Body of pancreas (tissue), 4 donors: Measurements from ENCODE around the gene OR6K6. TPM values are rescaled to one million over a fixed set of nuclear protein-coding genes. Genes with fewer than 3 reads are reported as not detected.

Source experiments
- ATAC-seq: fragments of 150-250 bp; one replicate; pipeline ENCODE4 v1.9.1; 2016
- DNase-seq, 4 donors: peaks; one replicate each; pipeline ENCODE4 v3.0.0-alpha.2; 2019
- H3K27ac ChIP-seq, 4 donors: fragments of 200-600 bp; sonication (generic); 1 replicate in 3 of 4; 2 replicates in 1 of 4; pipeline versions ENCODE4 v1.5.1 to v1.6.1; 2016 to 2019; ENCODE audit warnings: mild to moderate bottlenecking in 1 of 4, mixed read lengths in 1 of 4, moderate library complexity in 1 of 4
- H3K27me3 ChIP-seq, 2 donors: fragments of 200-600 bp; sonication (generic); one replicate each; pipeline ENCODE4 v1.6.0; 2016; ENCODE audit warnings: mild to moderate bottlenecking in 1 of 2
- H3K36me3 ChIP-seq, 2 donors: fragments of 200-600 bp; sonication (generic); replicated peaks in 1 of 2; 2 replicates each; pipeline ENCODE4 v1.5.1; 2016; ENCODE audit warnings: low read depth in 2 of 2; ENCODE audit not compliant: insufficient read depth in 1 of 2
- H3K4me1 ChIP-seq: fragments of 200-600 bp; sonication (generic); one replicate; pipeline ENCODE4 v1.6.0; 2016
- H3K4me3 ChIP-seq, 2 donors: fragments of 200-600 bp; sonication (generic); 1 replicate in 1 of 2; 2 replicates in 1 of 2; pipeline ENCODE4 v1.5.1; 2016 to 2019
- H3K9me3 ChIP-seq, 3 donors: fragments of 200-600 bp; sonication (generic); 1 replicate in 2 of 3; 2 replicates in 1 of 3; pipeline ENCODE4 v1.5.1; 2016
- CTCF ChIP-seq, 7 experiments: fragments of 450-650 bp in 4 of 7; fragments of 200-600 bp in 3 of 7; sonication (generic) in 3 of 7; IDR thresholded peaks; one replicate each; pipeline ENCODE4 v1.5.1; 2016 to 2019; ENCODE audit warnings: antibody characterized with exemption in 7 of 7
- POLR2A ChIP-seq, 3 donors: fragments of 450-650 bp; IDR thresholded peaks; one replicate each; pipeline ENCODE4 v1.6.1; 2016; ENCODE audit warnings: antibody characterized with exemption in 3 of 3, mild to moderate bottlenecking in 2 of 3
- WGBS, 2 donors: methylation state at CpG; one replicate each; pipeline ENCODE4 v1.1.5; 2017; 5-methylcytosine and 5-hydroxymethylcytosine counted together
- intact Hi-C: fragments of 100-400 bp; cut with DNase I; formaldehyde crosslinking; loops from one replicate; pipeline ENCODE4 v1.15.1; 2023
- total RNA-seq, 2 donors: library from RNA; depleted of rRNA; stranded (reverse); fragments of >200 nt; gene quantifications; one replicate each; pipeline ENCODE4 v1.1.0, GENCODE V29; 2016

OR6K6 gene
- total RNA-seq, 2 donors from 2014 or later, result not detected

- Histone ChIP-seq H3K4me3 (no peak overlapping the region), H3K27ac (no peak overlapping the region), H3K4me1 (no peaks in the 10 kb centered on the region), H3K9me3 (no peaks in the 10 kb centered on the region), H3K27me3 (no peaks in the 10 kb centered on the region), H3K36me3 (no peaks in the 10 kb centered on the region)
- ATAC-seq, result no peak
- WGBS, 2 donors, result 43 to 57% methylated on average over 3 of the region's 3 CpGs
- TF ChIP-seq POLR2A (IDR thresholded peaks at IDR 0.05) (no peak), CTCF (IDR thresholded peaks at IDR 0.05) (no peak)
- intact Hi-C loops, result no loop called here
- no peak for DNase-seq
Observed at GRCh38 chr1:158728510-158729225, 25.9 kb upstream of the OR6K6 start.

GRCh38 chr1:158730453-158730852, 24.1 kb upstream of the OR6K6 start:
- Histone ChIP-seq H3K27ac (no peak overlapping the region), H3K4me3 (no peak overlapping the region), H3K36me3 (no peaks in the 10 kb centered on the region), H3K27me3 (no peaks in the 10 kb centered on the region), H3K9me3 (no peaks in the 10 kb centered on the region), H3K4me1 (no peaks in the 10 kb centered on the region)
- intact Hi-C loops, result no loop called here
- TF ChIP-seq POLR2A (IDR thresholded peaks at IDR 0.05) (no peak), CTCF (IDR thresholded peaks at IDR 0.05) (no peak)
- DNase-seq (no peak), ATAC-seq (no peak)
- whole genome bisulfite sequencing, 2 donors, result 22 to 30% methylated on average over 4 of the region's 4 CpGs

GRCh38 chr1:158731707-158732106, 22.8 kb upstream of the OR6K6 start:
- WGBS, 2 donors, result 43 to 57% methylated on average over 4 of the region's 4 CpGs
- no peak overlapping the region for H3K4me3 ChIP-seq
- intact Hi-C loops, result no loop called here
- H3K4me1 ChIP-seq, result no peaks in the 10 kb centered on the region
- DNase-seq (no peak), ATAC-seq (no peak)
- no peaks in the 10 kb centered on the region for H3K9me3 ChIP-seq
- H3K36me3 ChIP-seq, result no peaks in the 10 kb centered on the region
- no peaks in the 10 kb centered on the region for H3K27me3 ChIP-seq
- no peak for TF ChIP-seq POLR2A (IDR thresholded peaks at IDR 0.05)
- no peak for TF ChIP-seq CTCF (IDR thresholded peaks at IDR 0.05)
- no peak overlapping the region for H3K27ac ChIP-seq

- intact Hi-C loops, result no loop called here
- 29 to 31% methylated on average over 2 of the region's 2 CpGs for WGBS, 2 donors
- ATAC-seq, result no peak
Observed at GRCh38 chr1:158732524-158732923, 22.0 kb upstream of the OR6K6 start.

More at GRCh38 chr1:158732524-158732923, 22.0 kb upstream of the OR6K6 start:
- TF ChIP-seq POLR2A (IDR thresholded peaks at IDR 0.05) (no peak), CTCF (IDR thresholded peaks at IDR 0.05) (no peak)
- Histone ChIP-seq H3K9me3 (no peaks in the 10 kb centered on the region), H3K36me3 (no peaks in the 10 kb centered on the region), H3K4me1 (no peaks in the 10 kb centered on the region), H3K4me3 (no peak overlapping the region), H3K27ac (no peak overlapping the region), H3K27me3 (no peaks in the 10 kb centered on the region)
- DNase-seq, result no peak
